CD14-positive monocyte (primary cell): ENCODE results near the gene GRM4. TPM values are rescaled to one million over a fixed set of nuclear protein-coding genes. Genes with fewer than 3 reads are reported as not detected.
A peak's percentile ranks its signal among the peaks of the same experiment; 100 is the strongest.

Experiments used
- DNase-seq, 3 donors: peaks; one replicate each; pipeline ENCODE4 v3.0.0-alpha.2; 2011 to 2022
- H2AFZ ChIP-seq: 2 replicates; pipeline ENCODE4 v1.6.0; 2012; ENCODE audit warnings: mild to moderate bottlenecking, low read depth, low read length, inconsistent platforms; ENCODE audit not compliant: insufficient read depth, poor library complexity, severe bottlenecking
- H3K27ac ChIP-seq, 2 donors: 1 replicate in 1 of 2; 2 replicates in 1 of 2; pipeline ENCODE4 v1.5.1; 2012 to 2013; ENCODE audit warnings: low read length in 2 of 2, control low read depth in 1 of 2, inconsistent platforms in 1 of 2, low read depth in 1 of 2, mild to moderate bottlenecking in 1 of 2
- H3K27me3 ChIP-seq, 2 donors: one replicate each; pipeline versions ENCODE4 v1.6.0 to v1.6.1; 2011 to 2013; ENCODE audit warnings: low read length in 2 of 2; ENCODE audit not compliant: control insufficient read depth in 2 of 2, insufficient read depth in 2 of 2
- H3K36me3 ChIP-seq, 2 donors: replicated peaks in 1 of 2; 1 replicate in 1 of 2; 2 replicates in 1 of 2; pipeline versions ENCODE4 v1.5.1 to v1.6.1; 2012 to 2013; ENCODE audit warnings: low read length in 2 of 2, control low read depth in 1 of 2, inconsistent platforms in 1 of 2, mild to moderate bottlenecking in 1 of 2; ENCODE audit not compliant: insufficient read depth in 2 of 2, control insufficient read depth in 1 of 2
- H3K4me1 ChIP-seq, 2 donors: 1 replicate in 1 of 2; 2 replicates in 1 of 2; pipeline versions ENCODE4 v1.5.1 to v1.6.1; 2012 to 2013; ENCODE audit warnings: low read length in 2 of 2, control low read depth in 1 of 2, inconsistent platforms in 1 of 2, mild to moderate bottlenecking in 1 of 2, moderate library complexity in 1 of 2; ENCODE audit not compliant: insufficient read depth in 2 of 2, control insufficient read depth in 1 of 2
- H3K4me2 ChIP-seq: replicated peaks from 2 replicates; pipeline ENCODE3; 2012; ENCODE audit warnings: low read length, moderate library complexity, mild to moderate bottlenecking; ENCODE audit not compliant: poor library complexity, severe bottlenecking; ENCODE audit errors: extremely low read depth
- H3K4me3 ChIP-seq, 3 experiments: fragments of 200-600 bp in 1 of 3; sonication (generic) in 1 of 3; replicated peaks in 1 of 3; 1 replicate in 2 of 3; 2 replicates in 1 of 3; pipeline ENCODE4 v1.5.1; 2011 to 2013; ENCODE audit warnings: low read length in 3 of 3, mild to moderate bottlenecking in 3 of 3, control low read depth in 2 of 3, low read depth in 2 of 3, inconsistent platforms in 1 of 3, moderate library complexity in 1 of 3
- H3K79me2 ChIP-seq: 2 replicates; pipeline ENCODE4 v1.6.0; 2012; ENCODE audit warnings: mild to moderate bottlenecking, control low read depth, inconsistent platforms, low read length, moderate library complexity; ENCODE audit not compliant: insufficient read depth
- H3K9ac ChIP-seq: 2 replicates; pipeline ENCODE4 v1.6.0; 2017; ENCODE audit warnings: low read length, mild to moderate bottlenecking; ENCODE audit not compliant: insufficient read depth, poor library complexity, severe bottlenecking
- H3K9me3 ChIP-seq, 2 donors: replicated peaks in 1 of 2; 1 replicate in 1 of 2; 2 replicates in 1 of 2; pipeline versions ENCODE4 v1.5.1 to v1.6.1; 2012 to 2013; ENCODE audit warnings: low read length in 2 of 2, control low read depth in 1 of 2; ENCODE audit not compliant: control insufficient read depth in 1 of 2, insufficient read depth in 1 of 2
- H4K20me1 ChIP-seq: 2 replicates; pipeline ENCODE4 v1.6.0; 2012; ENCODE audit warnings: mild to moderate bottlenecking, low read length, control low read depth, moderate library complexity; ENCODE audit not compliant: insufficient read depth
- H3K27ac Mint-ChIP-seq, 7 donors: one replicate each; pipeline ENCODE4 v1.8.0; 2020; ENCODE audit warnings: mild to moderate bottlenecking in 7 of 7, mixed read lengths in 7 of 7, moderate library complexity in 6 of 7, inconsistent platforms in 2 of 7
- H3K27me3 Mint-ChIP-seq, 3 donors: one replicate each; pipeline ENCODE4 v1.8.0; 2021 to 2022; ENCODE audit warnings: low read depth in 3 of 3, mild to moderate bottlenecking in 3 of 3, mixed read lengths in 3 of 3, moderate library complexity in 3 of 3, inconsistent platforms in 1 of 3
- H3K36me3 Mint-ChIP-seq, 2 donors: one replicate each; pipeline ENCODE4 v1.8.0; 2020; ENCODE audit warnings: mixed read lengths in 2 of 2, inconsistent platforms in 1 of 2, mild to moderate bottlenecking in 1 of 2
- H3K4me1 Mint-ChIP-seq: one replicate; pipeline ENCODE4 v1.8.0; 2020; ENCODE audit warnings: mild to moderate bottlenecking, mixed read lengths
- H3K4me3 Mint-ChIP-seq, 2 donors: one replicate each; pipeline ENCODE4 v1.8.0; 2020; ENCODE audit warnings: mild to moderate bottlenecking in 2 of 2, mixed read lengths in 2 of 2, moderate library complexity in 1 of 2
- H3K9me3 Mint-ChIP-seq, 7 donors: one replicate each; pipeline ENCODE4 v1.8.0; 2020 to 2022; ENCODE audit warnings: mixed read lengths in 7 of 7, mild to moderate bottlenecking in 6 of 7, moderate library complexity in 6 of 7, inconsistent platforms in 2 of 7
- CTCF ChIP-seq: fragments of 200-600 bp; IDR thresholded peaks from one replicate; pipeline ENCODE4 v1.8.0; 2022; ENCODE audit warnings: antibody characterized with exemption, mild to moderate bottlenecking
- WGBS: methylation state at CpG from one replicate; pipeline ENCODE4 v1.1.5; 2013; ENCODE audit warnings: missing lambda C conversion rate; ENCODE audit not compliant: insufficient coverage; 5-methylcytosine and 5-hydroxymethylcytosine counted together
- intact Hi-C, 2 donors: fragments of 100-400 bp; cut with micrococcal nuclease; formaldehyde crosslinking; loops; one replicate each; pipeline versions ENCODE4 v1.15.0 to v1.15.1; 2023
- polyA plus RNA-seq, 3 donors: library from polyadenylated mRNA; depleted of rRNA in 1 of 3; unstranded in 2 of 3; stranded (reverse) in 1 of 3; fragments of 300-500 nt in 2 of 3; fragments of >200 nt in 1 of 3; fragmentation: Illumina TruSeq in 2 of 3; gene quantifications; 1 replicate in 2 of 3; 2 replicates in 1 of 3; pipeline ENCODE4 v1.2.3, GENCODE V29; 2012 to 2021

The GRM4 gene
- polyA plus RNA-seq, 3 donors: not detected

GRCh38 chr6:34142061-34142998 lies 3.6 kb downstream of the GRM4 start:
- DNase-seq: no peak
- no peak overlapping the region for H3K4me2 ChIP-seq
- H3K9me3 Mint-ChIP-seq: peaks cover 0 to 6% (median 1%) of the 10 kb centered on the region in 7 donors
- peaks cover 0 to 2% of the 10 kb centered on the region in 2 donors for H3K36me3 Mint-ChIP-seq
- peak overlapping the region in 1 of 2 donors; percentile 68 for H3K4me3 Mint-ChIP-seq
- WGBS: 47% methylated on average over 15 of the region's 29 CpGs
- peaks cover 69 to 94% (median 70%) of the 10 kb centered on the region in 3 donors for H3K27me3 Mint-ChIP-seq
- H3K27ac ChIP-seq: no peak overlapping the region
- H4K20me1 ChIP-seq: no peaks in the 10 kb centered on the region
- no peaks in the 10 kb centered on the region for H3K79me2 ChIP-seq
- H3K27ac Mint-ChIP-seq: no peak overlapping the region
- peaks cover 6% of the 10 kb centered on the region for H3K4me1 Mint-ChIP-seq
- no peak overlapping the region for H3K9ac ChIP-seq
- H3K4me1 ChIP-seq: no peaks in the 10 kb centered on the region
- no peak overlapping the region for H3K4me3 ChIP-seq
- no peaks in the 10 kb centered on the region for H3K36me3 ChIP-seq
- H3K9me3 ChIP-seq: peaks cover 0 to 17% of the 10 kb centered on the region in 2 donors
- no peak for TF ChIP-seq CTCF
- intact Hi-C loops: no loop called here
- H3K27me3 ChIP-seq: peaks cover 24 to 62% of the 10 kb centered on the region in 2 donors
- no peak overlapping the region for H2AFZ ChIP-seq

- peaks cover 4% of the 10 kb centered on the region for H3K4me1 Mint-ChIP-seq
- peaks cover 0 to 6% (median 0%) of the 10 kb centered on the region in 7 donors for H3K9me3 Mint-ChIP-seq
- no peak overlapping the region for H3K9ac ChIP-seq
- H3K79me2 ChIP-seq: no peaks in the 10 kb centered on the region
- peak overlapping the region in 1 of 2 donors; percentile 61 for H3K4me3 Mint-ChIP-seq
- no peak overlapping the region for H3K4me2 ChIP-seq
- no peaks in the 10 kb centered on the region for H3K4me1 ChIP-seq
- no peaks in the 10 kb centered on the region for H3K36me3 ChIP-seq
- H3K36me3 Mint-ChIP-seq: peaks cover 0 to 2% of the 10 kb centered on the region in 2 donors
- no peak overlapping the region for H3K27ac Mint-ChIP-seq
- H3K27ac ChIP-seq: no peak overlapping the region
- H3K27me3 ChIP-seq: peaks cover 19 to 42% of the 10 kb centered on the region in 2 donors
- TF ChIP-seq CTCF: no peak
- no peak for DNase-seq
- peaks cover 52 to 83% (median 53%) of the 10 kb centered on the region in 3 donors for H3K27me3 Mint-ChIP-seq
- no peak overlapping the region for H2AFZ ChIP-seq
- no peak overlapping the region for H3K4me3 ChIP-seq
- intact Hi-C loops: no loop called here
- H3K9me3 ChIP-seq: peaks cover 0 to 17% of the 10 kb centered on the region in 2 donors
- 95% methylated on average over 5 of the region's 5 CpGs for WGBS
- no peaks in the 10 kb centered on the region for H4K20me1 ChIP-seq
Measured at GRCh38 chr6:34140075-34140474, 5.8 kb downstream of the GRM4 start.
